Testis (tissue), 3 donors: ENCODE measurements around the gene SARS1. TPM values are rescaled to one million over a fixed set of nuclear protein-coding genes. Genes with fewer than 3 reads are reported as not detected.

Source experiments
- DNase-seq: peaks from one replicate; pipeline ENCODE4 v3.0.0-alpha.2; 2019
- H3K27ac ChIP-seq, 2 donors: fragments of 200-600 bp; sonication (generic); one replicate each; pipeline ENCODE4 v1.5.1; 2019
- H3K27me3 ChIP-seq: fragments of 200-600 bp; sonication (generic); one replicate; pipeline ENCODE4 v1.5.1; 2019
- H3K36me3 ChIP-seq: fragments of 200-600 bp; sonication (generic); one replicate; pipeline ENCODE4 v1.5.1; 2017; ENCODE audit warnings: low read depth; ENCODE audit errors: missing control alignments
- H3K4me1 ChIP-seq: fragments of 200-600 bp; sonication (generic); one replicate; pipeline ENCODE4 v1.5.1; 2019
- H3K4me3 ChIP-seq, 2 donors: fragments of 200-600 bp; sonication (generic); one replicate each; pipeline ENCODE4 v1.5.1; 2017 to 2019
- H3K9me3 ChIP-seq: fragments of 200-600 bp; sonication (generic); one replicate; pipeline ENCODE4 v1.5.1; 2017
- CTCF ChIP-seq, 3 experiments: fragments of 450-650 bp in 2 of 3; fragments of 200-600 bp in 1 of 3; sonication (generic) in 1 of 3; IDR thresholded peaks; one replicate each; pipeline ENCODE4 v1.5.1; 2016 to 2019; ENCODE audit warnings: antibody characterized with exemption in 3 of 3, mild to moderate bottlenecking in 2 of 3, moderate library complexity in 1 of 3
- POLR2A ChIP-seq: fragments of 450-650 bp; IDR thresholded peaks from one replicate; pipeline ENCODE4 v1.6.1; 2017; ENCODE audit warnings: antibody characterized with exemption, mild to moderate bottlenecking, moderate library complexity
- WGBS, 2 donors: methylation state at CpG; one replicate each; pipeline ENCODE4 v1.1.5; 2018; 5-methylcytosine and 5-hydroxymethylcytosine counted together
- intact Hi-C: fragments of 100-400 bp; cut with DNase I; formaldehyde crosslinking; loops from one replicate; pipeline ENCODE4 v1.15.1; 2023; ENCODE audit warnings: low total_unique reads
- polyA plus RNA-seq: library from polyadenylated mRNA; stranded (reverse); fragments of 350-450 nt; fragmentation: Illumina TruSeq; extraction: RNeasy Lipid Tissue Mini Kit (QIAGEN cat#74804); gene quantifications from one replicate; pipeline ENCODE4 v1.2.3, GENCODE V29; 2014; ENCODE audit warnings: low read depth, low replicate concordance; ENCODE audit not compliant: insufficient read depth
- total RNA-seq, 2 donors: library from RNA; depleted of rRNA; stranded (reverse); fragments of >200 nt; gene quantifications; one replicate each; pipeline ENCODE4 v1.2.3, GENCODE V29; 2016

SARS1 gene
- total and polyA plus RNA-seq, 3 donors from 2014 or later: 112 to 149 (median 132) TPM

GRCh38 chr1:109266965-109267364 is 53.2 kb downstream of the SARS1 start:
- Histone ChIP-seq H3K27ac (no peak overlapping the region), H3K36me3 (no peaks in the 10 kb centered on the region), H3K4me1 (peaks cover 7% of the 10 kb centered on the region), H3K9me3 (no peaks in the 10 kb centered on the region), H3K27me3 (no peaks in the 10 kb centered on the region), H3K4me3 (no peak overlapping the region)
- TF ChIP-seq POLR2A: no peak
- TF ChIP-seq CTCF (IDR thresholded peaks at IDR 0.05): no peak
- DNase-seq: no peak
- intact Hi-C loops: no loop called here
- 84 to 88% methylated on average over 11 of the region's 11 CpGs for WGBS, 2 donors

GRCh38 chr1:109267743-109268300 is 54.1 kb downstream of the SARS1 start:
- intact Hi-C loops: no loop called here
- 93 to 97% methylated on average over 6 to 17 of the region's 17 CpGs for WGBS, 2 donors
- no peak overlapping the region for H3K27ac ChIP-seq

GRCh38 chr1:109268431-109269211 is 54.9 kb downstream of the SARS1 start:
- no peaks in the 10 kb centered on the region for H3K9me3 ChIP-seq
- no peak for DNase-seq
- intact Hi-C loops: no loop called here
- H3K27ac ChIP-seq: no peak overlapping the region
- no peak overlapping the region for H3K4me3 ChIP-seq
- H3K27me3 ChIP-seq: no peaks in the 10 kb centered on the region
- H3K4me1 ChIP-seq: peaks cover 18% of the 10 kb centered on the region
- TF ChIP-seq POLR2A (no peak), CTCF (IDR thresholded peaks at IDR 0.05) (no peak)
- H3K36me3 ChIP-seq: no peaks in the 10 kb centered on the region
- 96 to 98% methylated on average over 7 to 29 of the region's 29 CpGs for WGBS, 2 donors

More at GRCh38 chr1:109267743-109268300, 54.1 kb downstream of the SARS1 start:
- no peak for TF ChIP-seq CTCF (IDR thresholded peaks at IDR 0.05)
- peaks cover 16% of the 10 kb centered on the region for H3K4me1 ChIP-seq
- no peaks in the 10 kb centered on the region for H3K36me3 ChIP-seq
- H3K4me3 ChIP-seq: no peak overlapping the region
- H3K27me3 ChIP-seq: no peaks in the 10 kb centered on the region
- no peaks in the 10 kb centered on the region for H3K9me3 ChIP-seq
- DNase-seq: no peak

GRCh38 chr1:109269212-109269980 is 55.7 kb downstream of the SARS1 start:
- H3K4me1 ChIP-seq: peaks cover 23% of the 10 kb centered on the region
- intact Hi-C loops: no loop called here
- H3K36me3 ChIP-seq: no peaks in the 10 kb centered on the region
- H3K4me3 ChIP-seq: no peak overlapping the region
- DNase-seq: no peak
- TF ChIP-seq POLR2A (no peak), CTCF (IDR thresholded peaks at IDR 0.05) (no peak)
- no peak overlapping the region for H3K27ac ChIP-seq
- no peaks in the 10 kb centered on the region for H3K9me3 ChIP-seq
- no peaks in the 10 kb centered on the region for H3K27me3 ChIP-seq
- 91 to 95% methylated on average over 7 to 32 of the region's 33 CpGs for WGBS, 2 donors
